Measurements from ENCODE around the gene FBXW7.

Gene FBXW7

GRCh38 chr4:152327606-152328453 lies 208.1 kb downstream of the FBXW7 start:
- no peak for DNase-seq (ENCODE audit: low read depth)
- no peak overlapping the region for H3K4me3 ChIP-seq (ENCODE audit: low read length)
- no peak for TF ChIP-seq CTCF (IDR thresholded peaks at IDR 0.05; ENCODE audit: insufficient read depth, low read depth, low read length, missing control alignments)

GRCh38 chr4:152325831-152326230 lies 210.1 kb downstream of the FBXW7 start:
- no peak overlapping the region for H3K4me3 ChIP-seq (ENCODE audit: low read length)
- TF ChIP-seq CTCF (IDR thresholded peaks at IDR 0.05; ENCODE audit: insufficient read depth, low read depth, low read length, missing control alignments), result no peak
- DNase-seq (ENCODE audit: low read depth), result peak; percentile 93

GRCh38 chr4:152323221-152323620 lies 212.7 kb downstream of the FBXW7 start:
- no peak for DNase-seq (ENCODE audit: low read depth)
- no peak overlapping the region for H3K4me3 ChIP-seq (ENCODE audit: low read length)
- TF ChIP-seq CTCF (IDR thresholded peaks at IDR 0.05; ENCODE audit: insufficient read depth, low read depth, low read length, missing control alignments), result no peak

- no peak overlapping the region for H3K4me3 ChIP-seq (ENCODE audit: low read length)
- TF ChIP-seq CTCF (IDR thresholded peaks at IDR 0.05; ENCODE audit: insufficient read depth, low read depth, low read length, missing control alignments), result no peak
- DNase-seq (ENCODE audit: low read depth), result no peak
Measured at GRCh38 chr4:152322656-152323055, 213.2 kb downstream of the FBXW7 start.

- H3K4me3 ChIP-seq (ENCODE audit: low read length), result no peak overlapping the region
- DNase-seq (ENCODE audit: low read depth), result no peak
Measured at GRCh38 chr4:152321923-152322322, 214.0 kb downstream of the FBXW7 start.

GRCh38 chr4:152321398-152321797 lies 214.5 kb downstream of the FBXW7 start:
- no peak for TF ChIP-seq CTCF (IDR thresholded peaks at IDR 0.05; ENCODE audit: insufficient read depth, low read depth, low read length, missing control alignments)
- DNase-seq (ENCODE audit: low read depth), result no peak
- no peak overlapping the region for H3K4me3 ChIP-seq (ENCODE audit: low read length)

More at GRCh38 chr4:152321923-152322322, 214.0 kb downstream of the FBXW7 start:
- TF ChIP-seq CTCF (IDR thresholded peaks at IDR 0.05; ENCODE audit: insufficient read depth, low read depth, low read length, missing control alignments), result no peak

- no peak for DNase-seq (ENCODE audit: low read depth)
- no peak for TF ChIP-seq CTCF (IDR thresholded peaks at IDR 0.05; ENCODE audit: insufficient read depth, low read depth, low read length, missing control alignments)
- H3K4me3 ChIP-seq (ENCODE audit: low read length), result no peak overlapping the region
Measured at GRCh38 chr4:152316969-152317368, 218.9 kb downstream of the FBXW7 start.

All from epithelial cell of esophagus (primary cell).